Esophagus squamous epithelium (tissue), 4 donors: ENCODE results near the gene EPN3.

Source experiments
- CTCF ChIP-seq, 6 experiments: fragments of 450-650 bp in 4 of 6; fragments of 200-600 bp in 2 of 6; sonication (generic) in 2 of 6; IDR thresholded peaks; one replicate each; pipeline ENCODE4 v1.5.1; 2016 to 2019; ENCODE audit warnings: antibody characterized with exemption in 6 of 6, mild to moderate bottlenecking in 4 of 6, moderate library complexity in 4 of 6
- POLR2A ChIP-seq, 4 donors: fragments of 450-650 bp; IDR thresholded peaks; one replicate each; pipeline ENCODE4 v1.6.1; 2017; ENCODE audit warnings: antibody characterized with exemption in 4 of 4, mild to moderate bottlenecking in 4 of 4, moderate library complexity in 3 of 4

- TF ChIP-seq CTCF (IDR thresholded peaks at IDR 0.05) (no peak), POLR2A (IDR thresholded peaks at IDR 0.05) (no peak)
These were observed 9.8 kb upstream of the EPN3 start for GRCh38 chr17:50522766-50523165.
